Endothelial cell of umbilical vein (primary cell): ENCODE measurements around the gene MIB1.

Source experiments
- EZH2 ChIP-seq: IDR thresholded peaks from 2 replicates; pipeline ENCODE4 v1.6.1; 2012; ENCODE audit warnings: borderline replicate concordance, low read depth, mild to moderate bottlenecking, moderate library complexity, low read length, inconsistent platforms; ENCODE audit not compliant: severe bottlenecking
- FOS ChIP-seq: IDR thresholded peaks from 2 replicates; pipeline ENCODE4 v1.6.1; 2011; ENCODE audit warnings: mild to moderate bottlenecking, low read length, moderate library complexity, borderline replicate concordance; ENCODE audit not compliant: insufficient read depth
- JUN ChIP-seq: IDR thresholded peaks from 2 replicates; pipeline ENCODE4 v1.6.1; 2011; ENCODE audit warnings: borderline replicate concordance, low read depth; ENCODE audit not compliant: insufficient read length, insufficient read depth
- MAX ChIP-seq: IDR thresholded peaks from 2 replicates; pipeline ENCODE4 v1.6.1; 2011; ENCODE audit not compliant: insufficient read depth, insufficient read length
- MYC ChIP-seq: IDR thresholded peaks from one replicate; pipeline ENCODE4 v1.6.1; 2011; ENCODE audit warnings: mild to moderate bottlenecking, low read depth, low read length
- POLR2A ChIP-seq: IDR thresholded peaks from 2 replicates; pipeline ENCODE4 v1.6.1; 2012; ENCODE audit warnings: low read depth, mild to moderate bottlenecking, control low read depth, low read length
- POLR2AphosphoS5 ChIP-seq: IDR thresholded peaks from 2 replicates; pipeline ENCODE4 v1.6.1; 2012; ENCODE audit warnings: low read depth, mild to moderate bottlenecking, control low read depth, low read length, moderate library complexity; ENCODE audit not compliant: insufficient read depth
- TF ChIP-seq, protein P1 (sequence below), 2 donors: IDR thresholded peaks; 1 replicate in 1 of 2; 2 replicates in 1 of 2; pipeline ENCODE4 v1.5.1; 2011; ENCODE audit warnings: low read length in 2 of 2, mild to moderate bottlenecking in 2 of 2, moderate library complexity in 2 of 2, control low read depth in 1 of 2, inconsistent platforms in 1 of 2, low read depth in 1 of 2; ENCODE audit not compliant: insufficient read depth in 1 of 2; ENCODE audit errors: extremely low read depth in 1 of 2

GRCh38 chr18:21900605-21901352, 160.2 kb downstream of the MIB1 start:
- TF ChIP-seq, protein P1, sequence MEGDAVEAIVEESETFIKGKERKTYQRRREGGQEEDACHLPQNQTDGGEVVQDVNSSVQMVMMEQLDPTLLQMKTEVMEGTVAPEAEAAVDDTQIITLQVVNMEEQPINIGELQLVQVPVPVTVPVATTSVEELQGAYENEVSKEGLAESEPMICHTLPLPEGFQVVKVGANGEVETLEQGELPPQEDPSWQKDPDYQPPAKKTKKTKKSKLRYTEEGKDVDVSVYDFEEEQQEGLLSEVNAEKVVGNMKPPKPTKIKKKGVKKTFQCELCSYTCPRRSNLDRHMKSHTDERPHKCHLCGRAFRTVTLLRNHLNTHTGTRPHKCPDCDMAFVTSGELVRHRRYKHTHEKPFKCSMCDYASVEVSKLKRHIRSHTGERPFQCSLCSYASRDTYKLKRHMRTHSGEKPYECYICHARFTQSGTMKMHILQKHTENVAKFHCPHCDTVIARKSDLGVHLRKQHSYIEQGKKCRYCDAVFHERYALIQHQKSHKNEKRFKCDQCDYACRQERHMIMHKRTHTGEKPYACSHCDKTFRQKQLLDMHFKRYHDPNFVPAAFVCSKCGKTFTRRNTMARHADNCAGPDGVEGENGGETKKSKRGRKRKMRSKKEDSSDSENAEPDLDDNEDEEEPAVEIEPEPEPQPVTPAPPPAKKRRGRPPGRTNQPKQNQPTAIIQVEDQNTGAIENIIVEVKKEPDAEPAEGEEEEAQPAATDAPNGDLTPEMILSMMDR (IDR thresholded peaks at IDR 0.05; ENCODE audit: extremely low read depth in 1 of 2, insufficient read depth in 1 of 2, low read depth in 1 of 2, low read length in 2 of 2) = no peak
- no peak for TF ChIP-seq JUN
- no peak for TF ChIP-seq MAX
- TF ChIP-seq POLR2AphosphoS5 = no peak
- TF ChIP-seq POLR2A = no peak
- TF ChIP-seq EZH2 = no peak
- no peak for TF ChIP-seq FOS
- TF ChIP-seq MYC = no peak
